Measurements from ENCODE around the gene UCN3.

Gene UCN3

GRCh38 chr10:5418584-5418983 lies 53.8 kb downstream of the UCN3 start:
- no peak overlapping the region for H3K4me3 ChIP-seq (ENCODE audit: low read depth, low read length)
- TF ChIP-seq CTCF (IDR thresholded peaks at IDR 0.05; ENCODE audit: borderline replicate concordance, insufficient read depth, low read depth, low read length), result no peak

GRCh38 chr10:5419466-5420094 lies 54.8 kb downstream of the UCN3 start:
- TF ChIP-seq CTCF (IDR thresholded peaks at IDR 0.05; ENCODE audit: borderline replicate concordance, insufficient read depth, low read depth, low read length), result no peak
- no peak overlapping the region for H3K4me3 ChIP-seq (ENCODE audit: low read depth, low read length)

GRCh38 chr10:5423771-5424170 lies 59.0 kb downstream of the UCN3 start:
- no peak for TF ChIP-seq CTCF (IDR thresholded peaks at IDR 0.05; ENCODE audit: borderline replicate concordance, insufficient read depth, low read depth, low read length)
- H3K4me3 ChIP-seq (ENCODE audit: low read depth, low read length), result no peak overlapping the region
